ENCODE measurements around the gene RFLNA.

GRCh38 chr12:124334266-124334665 is 39.4 kb downstream of the RFLNA start:
- TF ChIP-seq CTCF (IDR thresholded peaks at IDR 0.05): no peak
- TF ChIP-seq EP300 (IDR thresholded peaks at IDR 0.05): no peak
- no peak for TF ChIP-seq POLR2A (IDR thresholded peaks at IDR 0.05)

Measured in tibial nerve (tissue), 4 donors.